ENCODE measurements around the gene ZNF570.

DNA sequence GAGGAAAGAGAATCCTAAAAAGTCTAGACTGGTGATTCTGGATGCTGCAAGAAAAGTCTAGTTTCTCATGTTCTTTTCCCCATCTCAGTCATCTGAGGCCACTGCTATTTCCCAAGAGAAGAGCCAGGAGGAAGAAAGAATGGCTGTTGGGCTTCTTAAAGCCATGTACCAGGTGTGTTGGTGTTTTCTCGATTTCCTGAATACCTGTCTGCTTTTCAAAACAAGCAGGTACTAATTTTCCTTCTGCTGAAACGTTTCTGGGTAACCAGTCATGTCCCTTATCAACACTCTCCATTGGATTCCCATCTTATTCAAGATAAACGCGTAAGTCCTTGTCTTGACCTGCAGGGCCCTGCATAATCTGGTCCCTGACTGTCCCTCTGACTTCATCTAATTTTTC, 1.1 kb downstream of the ZNF570 start:
- TF ChIP-seq, protein P1, sequence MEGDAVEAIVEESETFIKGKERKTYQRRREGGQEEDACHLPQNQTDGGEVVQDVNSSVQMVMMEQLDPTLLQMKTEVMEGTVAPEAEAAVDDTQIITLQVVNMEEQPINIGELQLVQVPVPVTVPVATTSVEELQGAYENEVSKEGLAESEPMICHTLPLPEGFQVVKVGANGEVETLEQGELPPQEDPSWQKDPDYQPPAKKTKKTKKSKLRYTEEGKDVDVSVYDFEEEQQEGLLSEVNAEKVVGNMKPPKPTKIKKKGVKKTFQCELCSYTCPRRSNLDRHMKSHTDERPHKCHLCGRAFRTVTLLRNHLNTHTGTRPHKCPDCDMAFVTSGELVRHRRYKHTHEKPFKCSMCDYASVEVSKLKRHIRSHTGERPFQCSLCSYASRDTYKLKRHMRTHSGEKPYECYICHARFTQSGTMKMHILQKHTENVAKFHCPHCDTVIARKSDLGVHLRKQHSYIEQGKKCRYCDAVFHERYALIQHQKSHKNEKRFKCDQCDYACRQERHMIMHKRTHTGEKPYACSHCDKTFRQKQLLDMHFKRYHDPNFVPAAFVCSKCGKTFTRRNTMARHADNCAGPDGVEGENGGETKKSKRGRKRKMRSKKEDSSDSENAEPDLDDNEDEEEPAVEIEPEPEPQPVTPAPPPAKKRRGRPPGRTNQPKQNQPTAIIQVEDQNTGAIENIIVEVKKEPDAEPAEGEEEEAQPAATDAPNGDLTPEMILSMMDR (IDR thresholded peaks at IDR 0.05), result no peak
- no peak for TF ChIP-seq ZFX (IDR thresholded peaks at IDR 0.05; ENCODE audit: borderline replicate concordance)

All from 22Rv1 (cell line).